HEK293 (cell line): Measurements from ENCODE around the gene CLEC16A.

Experiments
- CTCF ChIP-seq: fragments of 450-650 bp; formaldehyde crosslinking; IDR thresholded peaks from 2 replicates; pipeline ENCODE4 v1.5.1; 2016; ENCODE audit warnings: missing biosample characterization, missing genetic modification characterization
- KLF8 ChIP-seq: fragments of 450-650 bp; formaldehyde crosslinking; IDR thresholded peaks from 2 replicates; pipeline ENCODE4 v1.5.1; 2016; ENCODE audit warnings: missing biosample characterization, missing genetic modification characterization
- PATZ1 ChIP-seq: fragments of 450-650 bp; formaldehyde crosslinking; IDR thresholded peaks from 2 replicates; pipeline ENCODE4 v1.5.1; 2016; ENCODE audit warnings: missing biosample characterization, missing genetic modification characterization
- TSHZ1 ChIP-seq: fragments of 450-650 bp; formaldehyde crosslinking; IDR thresholded peaks from 2 replicates; pipeline ENCODE4 v1.5.1; 2016; ENCODE audit warnings: missing biosample characterization, missing genetic modification characterization, borderline replicate concordance
- ZEB2 ChIP-seq: fragments of 450-650 bp; formaldehyde crosslinking; IDR thresholded peaks from 2 replicates; pipeline ENCODE4 v1.5.1; 2016; ENCODE audit warnings: missing biosample characterization, missing genetic modification characterization
- ZNF24 ChIP-seq: fragments of 450-650 bp; formaldehyde crosslinking; IDR thresholded peaks from 2 replicates; pipeline ENCODE4 v1.5.1; 2016; ENCODE audit warnings: missing biosample characterization, missing genetic modification characterization
- ZNF585B ChIP-seq: fragments of 450-650 bp; formaldehyde crosslinking; IDR thresholded peaks from 2 replicates; pipeline ENCODE4 v1.5.1; 2016; ENCODE audit warnings: missing biosample characterization, missing genetic modification characterization
- ZNF660 ChIP-seq: fragments of 450-650 bp; IDR thresholded peaks from 2 replicates; pipeline ENCODE4 v1.5.1; 2018; ENCODE audit warnings: missing biosample characterization, mild to moderate bottlenecking, missing genetic modification characterization
- ZNF677 ChIP-seq: fragments of 450-650 bp; IDR thresholded peaks from 2 replicates; pipeline ENCODE4 v1.5.0; 2018; ENCODE audit warnings: missing biosample characterization, mild to moderate bottlenecking, missing genetic modification characterization, moderate library complexity
- TF ChIP-seq, protein P1 (sequence below): fragments of 450-650 bp; formaldehyde crosslinking; IDR thresholded peaks from 2 replicates; pipeline ENCODE4 v1.5.1; 2016; ENCODE audit warnings: missing biosample characterization, missing genetic modification characterization, low read depth
- TF ChIP-seq, protein P2 (sequence below): fragments of 450-650 bp; formaldehyde crosslinking; IDR thresholded peaks from 2 replicates; pipeline ENCODE4 v1.5.1; 2016; ENCODE audit warnings: missing biosample characterization, missing genetic modification characterization
- TF ChIP-seq, protein P3 (sequence below): fragments of 450-650 bp; formaldehyde crosslinking; conservative IDR thresholded peaks from 2 replicates; pipeline ENCODE4 v1.5.1; 2016; ENCODE audit warnings: low read depth, missing biosample characterization, missing genetic modification characterization
- TF ChIP-seq, protein P4 (sequence below): fragments of 450-650 bp; formaldehyde crosslinking; IDR thresholded peaks from 2 replicates; pipeline ENCODE4 v1.5.1; 2016; ENCODE audit warnings: missing biosample characterization, missing genetic modification characterization
- TF ChIP-seq, protein P5 (sequence below): fragments of 450-650 bp; formaldehyde crosslinking; IDR thresholded peaks from 2 replicates; pipeline ENCODE4 v1.5.1; 2016; ENCODE audit warnings: missing biosample characterization, missing genetic modification characterization

DNA sequence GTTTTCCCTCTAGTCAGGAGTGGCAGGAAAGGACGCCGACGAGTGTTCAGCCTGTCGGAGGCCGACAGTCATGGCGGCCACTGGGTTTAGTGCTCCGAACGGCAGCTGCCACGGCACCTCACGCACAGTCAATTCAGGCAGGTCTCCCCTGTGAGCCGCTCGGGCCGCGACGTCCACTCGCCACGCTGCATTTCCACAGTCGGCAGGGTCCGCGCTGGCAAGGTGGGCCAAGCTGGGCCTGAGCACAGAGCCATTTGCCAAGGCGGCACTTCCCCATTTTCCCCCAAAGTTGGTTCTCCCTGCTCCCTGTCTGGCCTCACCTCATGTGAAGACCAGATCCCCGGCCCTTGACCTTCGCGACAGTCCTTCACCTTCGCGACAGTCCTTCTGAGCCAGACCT lies 229.8 kb downstream of the CLEC16A start:
- TF ChIP-seq PATZ1 (tag by site-specific recombination) (no peak), ZEB2 (tag by site-specific recombination) (no peak), TSHZ1 (tag by site-specific recombination) (no peak), CTCF (tag by site-specific recombination) (no peak), ZNF585B (no peak), KLF8 (no peak), ZNF24 (tag by site-specific recombination) (no peak), ZNF677 (tag by site-specific recombination) (no peak), ZNF660 (no peak)
- TF ChIP-seq, protein P1, sequence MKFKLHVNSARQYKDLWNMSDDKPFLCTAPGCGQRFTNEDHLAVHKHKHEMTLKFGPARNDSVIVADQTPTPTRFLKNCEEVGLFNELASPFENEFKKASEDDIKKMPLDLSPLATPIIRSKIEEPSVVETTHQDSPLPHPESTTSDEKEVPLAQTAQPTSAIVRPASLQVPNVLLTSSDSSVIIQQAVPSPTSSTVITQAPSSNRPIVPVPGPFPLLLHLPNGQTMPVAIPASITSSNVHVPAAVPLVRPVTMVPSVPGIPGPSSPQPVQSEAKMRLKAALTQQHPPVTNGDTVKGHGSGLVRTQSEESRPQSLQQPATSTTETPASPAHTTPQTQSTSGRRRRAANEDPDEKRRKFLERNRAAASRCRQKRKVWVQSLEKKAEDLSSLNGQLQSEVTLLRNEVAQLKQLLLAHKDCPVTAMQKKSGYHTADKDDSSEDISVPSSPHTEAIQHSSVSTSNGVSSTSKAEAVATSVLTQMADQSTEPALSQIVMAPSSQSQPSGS (tag by site-specific recombination), result no peak
- TF ChIP-seq, protein P2, sequence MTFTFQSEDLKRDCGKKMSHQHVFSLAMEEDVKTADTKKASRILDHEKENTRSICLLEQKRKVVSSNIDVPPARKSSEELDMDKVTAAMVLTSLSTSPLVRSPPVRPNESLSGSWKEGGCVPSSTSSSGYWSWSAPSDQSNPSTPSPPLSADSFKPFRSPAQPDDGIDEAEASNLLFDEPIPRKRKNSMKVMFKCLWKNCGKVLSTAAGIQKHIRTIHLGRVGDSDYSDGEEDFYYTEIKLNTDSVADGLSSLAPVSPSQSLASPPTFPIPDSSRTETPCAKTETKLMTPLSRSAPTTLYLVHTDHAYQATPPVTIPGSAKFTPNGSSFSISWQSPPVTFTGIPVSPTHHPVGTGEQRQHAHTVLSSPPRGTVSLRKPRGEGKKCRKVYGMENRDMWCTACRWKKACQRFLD (tag by site-specific recombination), result no peak
- TF ChIP-seq, protein P3, sequence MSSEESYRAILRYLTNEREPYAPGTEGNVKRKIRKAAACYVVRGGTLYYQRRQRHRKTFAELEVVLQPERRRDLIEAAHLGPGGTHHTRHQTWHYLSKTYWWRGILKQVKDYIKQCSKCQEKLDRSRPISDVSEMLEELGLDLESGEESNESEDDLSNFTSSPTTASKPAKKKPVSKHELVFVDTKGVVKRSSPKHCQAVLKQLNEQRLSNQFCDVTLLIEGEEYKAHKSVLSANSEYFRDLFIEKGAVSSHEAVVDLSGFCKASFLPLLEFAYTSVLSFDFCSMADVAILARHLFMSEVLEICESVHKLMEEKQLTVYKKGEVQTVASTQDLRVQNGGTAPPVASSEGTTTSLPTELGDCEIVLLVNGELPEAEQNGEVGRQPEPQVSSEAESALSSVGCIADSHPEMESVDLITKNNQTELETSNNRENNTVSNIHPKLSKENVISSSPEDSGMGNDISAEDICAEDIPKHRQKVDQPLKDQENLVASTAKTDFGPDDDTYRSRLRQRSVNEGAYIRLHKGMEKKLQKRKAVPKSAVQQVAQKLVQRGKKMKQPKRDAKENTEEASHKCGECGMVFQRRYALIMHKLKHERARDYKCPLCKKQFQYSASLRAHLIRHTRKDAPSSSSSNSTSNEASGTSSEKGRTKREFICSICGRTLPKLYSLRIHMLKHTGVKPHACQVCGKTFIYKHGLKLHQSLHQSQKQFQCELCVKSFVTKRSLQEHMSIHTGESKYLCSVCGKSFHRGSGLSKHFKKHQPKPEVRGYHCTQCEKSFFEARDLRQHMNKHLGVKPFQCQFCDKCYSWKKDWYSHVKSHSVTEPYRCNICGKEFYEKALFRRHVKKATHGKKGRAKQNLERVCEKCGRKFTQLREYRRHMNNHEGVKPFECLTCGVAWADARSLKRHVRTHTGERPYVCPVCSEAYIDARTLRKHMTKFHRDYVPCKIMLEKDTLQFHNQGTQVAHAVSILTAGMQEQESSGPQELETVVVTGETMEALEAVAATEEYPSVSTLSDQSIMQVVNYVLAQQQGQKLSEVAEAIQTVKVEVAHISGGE, result no peak
- TF ChIP-seq, protein P4, sequence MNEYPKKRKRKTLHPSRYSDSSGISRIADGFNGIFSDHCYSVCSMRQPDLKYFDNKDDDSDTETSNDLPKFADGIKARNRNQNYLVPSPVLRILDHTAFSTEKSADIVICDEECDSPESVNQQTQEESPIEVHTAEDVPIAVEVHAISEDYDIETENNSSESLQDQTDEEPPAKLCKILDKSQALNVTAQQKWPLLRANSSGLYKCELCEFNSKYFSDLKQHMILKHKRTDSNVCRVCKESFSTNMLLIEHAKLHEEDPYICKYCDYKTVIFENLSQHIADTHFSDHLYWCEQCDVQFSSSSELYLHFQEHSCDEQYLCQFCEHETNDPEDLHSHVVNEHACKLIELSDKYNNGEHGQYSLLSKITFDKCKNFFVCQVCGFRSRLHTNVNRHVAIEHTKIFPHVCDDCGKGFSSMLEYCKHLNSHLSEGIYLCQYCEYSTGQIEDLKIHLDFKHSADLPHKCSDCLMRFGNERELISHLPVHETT (tag by site-specific recombination), result no peak
- TF ChIP-seq, protein P5, sequence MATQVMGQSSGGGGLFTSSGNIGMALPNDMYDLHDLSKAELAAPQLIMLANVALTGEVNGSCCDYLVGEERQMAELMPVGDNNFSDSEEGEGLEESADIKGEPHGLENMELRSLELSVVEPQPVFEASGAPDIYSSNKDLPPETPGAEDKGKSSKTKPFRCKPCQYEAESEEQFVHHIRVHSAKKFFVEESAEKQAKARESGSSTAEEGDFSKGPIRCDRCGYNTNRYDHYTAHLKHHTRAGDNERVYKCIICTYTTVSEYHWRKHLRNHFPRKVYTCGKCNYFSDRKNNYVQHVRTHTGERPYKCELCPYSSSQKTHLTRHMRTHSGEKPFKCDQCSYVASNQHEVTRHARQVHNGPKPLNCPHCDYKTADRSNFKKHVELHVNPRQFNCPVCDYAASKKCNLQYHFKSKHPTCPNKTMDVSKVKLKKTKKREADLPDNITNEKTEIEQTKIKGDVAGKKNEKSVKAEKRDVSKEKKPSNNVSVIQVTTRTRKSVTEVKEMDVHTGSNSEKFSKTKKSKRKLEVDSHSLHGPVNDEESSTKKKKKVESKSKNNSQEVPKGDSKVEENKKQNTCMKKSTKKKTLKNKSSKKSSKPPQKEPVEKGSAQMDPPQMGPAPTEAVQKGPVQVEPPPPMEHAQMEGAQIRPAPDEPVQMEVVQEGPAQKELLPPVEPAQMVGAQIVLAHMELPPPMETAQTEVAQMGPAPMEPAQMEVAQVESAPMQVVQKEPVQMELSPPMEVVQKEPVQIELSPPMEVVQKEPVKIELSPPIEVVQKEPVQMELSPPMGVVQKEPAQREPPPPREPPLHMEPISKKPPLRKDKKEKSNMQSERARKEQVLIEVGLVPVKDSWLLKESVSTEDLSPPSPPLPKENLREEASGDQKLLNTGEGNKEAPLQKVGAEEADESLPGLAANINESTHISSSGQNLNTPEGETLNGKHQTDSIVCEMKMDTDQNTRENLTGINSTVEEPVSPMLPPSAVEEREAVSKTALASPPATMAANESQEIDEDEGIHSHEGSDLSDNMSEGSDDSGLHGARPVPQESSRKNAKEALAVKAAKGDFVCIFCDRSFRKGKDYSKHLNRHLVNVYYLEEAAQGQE (tag by site-specific recombination), result no peak
